Measurements from ENCODE around the gene KLRK1.
"Not testable (repeated sequence)": the region's sequence is repeated elsewhere in the genome, so short reads cannot be mapped to it uniquely, and the experiment has no call there.

The KLRK1 gene

GRCh38 chr12:10362828-10363657 lies 26.8 kb downstream of the KLRK1 start:
- DNase-seq (ENCODE audit: low read depth in 2 of 2) = no peak

- no peak for DNase-seq (ENCODE audit: low read depth in 2 of 2)
Measured at GRCh38 chr12:10362325-10362724, 27.5 kb downstream of the KLRK1 start.

- no peak for DNase-seq (ENCODE audit: low read depth in 2 of 2)
Measured at GRCh38 chr12:10361622-10362021, 28.2 kb downstream of the KLRK1 start.

GRCh38 chr12:10361084-10361483 lies 28.8 kb downstream of the KLRK1 start:
- no peak for DNase-seq (ENCODE audit: low read depth in 2 of 2)

GRCh38 chr12:10358969-10359368 lies 30.9 kb downstream of the KLRK1 start:
- DNase-seq (ENCODE audit: low read depth in 2 of 2) = no peak

- DNase-seq (ENCODE audit: low read depth in 2 of 2) = no peak
Measured at GRCh38 chr12:10358131-10358530, 31.7 kb downstream of the KLRK1 start.

- no peak for DNase-seq (ENCODE audit: low read depth in 2 of 2)
Measured at GRCh38 chr12:10354502-10354901, 35.3 kb downstream of the KLRK1 start.

- DNase-seq (ENCODE audit: low read depth in 2 of 2) = no peak
Measured at GRCh38 chr12:10354071-10354470, 35.8 kb downstream of the KLRK1 start.

GRCh38 chr12:10351457-10351856 lies 38.4 kb downstream of the KLRK1 start:
- not testable (repeated sequence) for DNase-seq (ENCODE audit: low read depth in 2 of 2)

GRCh38 chr12:10341892-10342509 lies 47.8 kb downstream of the KLRK1 start:
- DNase-seq (ENCODE audit: low read depth in 2 of 2) = no peak

- not testable (repeated sequence) for DNase-seq (ENCODE audit: low read depth in 2 of 2)
Measured at GRCh38 chr12:10340946-10341345, 48.9 kb downstream of the KLRK1 start.

- DNase-seq (ENCODE audit: low read depth in 2 of 2) = no peak
Measured at GRCh38 chr12:10339053-10339840, 50.6 kb downstream of the KLRK1 start.

GRCh38 chr12:10338470-10338869 lies 51.4 kb downstream of the KLRK1 start:
- DNase-seq (ENCODE audit: low read depth in 2 of 2) = not testable (repeated sequence)

- not testable (repeated sequence) for DNase-seq (ENCODE audit: low read depth in 2 of 2)
Measured at GRCh38 chr12:10336196-10336595, 53.6 kb downstream of the KLRK1 start.

- no peak for DNase-seq (ENCODE audit: low read depth in 2 of 2)
Measured at GRCh38 chr12:10331642-10332239, 58.1 kb downstream of the KLRK1 start.

GRCh38 chr12:10328691-10329090 lies 61.1 kb downstream of the KLRK1 start:
- not testable (repeated sequence) for DNase-seq (ENCODE audit: low read depth in 2 of 2)
